OCI-LY1 (cell line): ENCODE data around the gene ANKS1A.

Experiments used
- H2AFZ ChIP-seq: fragments of 200-600 bp; sonication (generic), shearing (Covaris generic); 2 replicates; pipeline ENCODE4 v1.6.0; 2014; ENCODE audit warnings: antibody characterized with exemption, mild to moderate bottlenecking, low read length
- H3F3A ChIP-seq: fragments of 200-600 bp; sonication (generic), shearing (Covaris generic); 2 replicates; pipeline ENCODE4 v1.6.0; 2014; ENCODE audit warnings: mild to moderate bottlenecking, antibody characterized with exemption, low read length, moderate library complexity; ENCODE audit not compliant: insufficient read depth
- H3K27ac ChIP-seq: fragments of 200-600 bp; sonication (generic); 2 replicates; pipeline ENCODE4 v1.5.1; 2014; ENCODE audit warnings: low read length, mixed run types, mild to moderate bottlenecking, low read depth; ENCODE audit not compliant: poor library complexity, severe bottlenecking
- H3K27me3 ChIP-seq: fragments of 200-600 bp; sonication (generic); 2 replicates; pipeline ENCODE4 v1.6.0; 2014; ENCODE audit warnings: antibody characterized with exemption, mild to moderate bottlenecking, low read length, moderate library complexity; ENCODE audit not compliant: insufficient read depth
- H3K36me3 ChIP-seq: fragments of 200-600 bp; sonication (generic); 2 replicates; pipeline ENCODE4 v1.6.1; 2014; ENCODE audit warnings: mild to moderate bottlenecking, antibody characterized with exemption, low read length, moderate library complexity, mixed read lengths; ENCODE audit not compliant: insufficient read depth
- H3K4me1 ChIP-seq: fragments of 200-600 bp; sonication (generic); 2 replicates; pipeline ENCODE4 v1.5.1; 2014; ENCODE audit warnings: mild to moderate bottlenecking, low read length, moderate library complexity; ENCODE audit not compliant: insufficient read depth, severe bottlenecking
- H3K4me2 ChIP-seq: fragments of 200-600 bp; sonication (generic), shearing (Covaris generic); 2 replicates; pipeline ENCODE4 v1.6.1; 2014; ENCODE audit warnings: low read length
- H3K4me3 ChIP-seq: fragments of 200-600 bp; sonication (generic); 2 replicates; pipeline ENCODE4 v1.5.1; 2014; ENCODE audit warnings: low read length, low read depth, mild to moderate bottlenecking, mixed read lengths; ENCODE audit not compliant: poor library complexity, severe bottlenecking
- H3K79me2 ChIP-seq: fragments of 200-600 bp; shearing (Covaris generic); 2 replicates; pipeline ENCODE4 v1.6.1; 2016; ENCODE audit warnings: mixed run types, low read length, mixed read lengths; ENCODE audit not compliant: insufficient read depth
- H3K9ac ChIP-seq: fragments of 200-600 bp; sonication (generic), shearing (Covaris generic); 2 replicates; pipeline ENCODE4 v1.6.1; 2014; ENCODE audit warnings: mild to moderate bottlenecking, low read length, mixed read lengths
- H3K9me2 ChIP-seq: fragments of 200-600 bp; sonication (generic), shearing (Covaris generic); 2 replicates; pipeline ENCODE4 v1.6.1; 2014; ENCODE audit warnings: low read depth, mild to moderate bottlenecking, low read length, mixed read lengths
- H3K9me3 ChIP-seq: fragments of 200-600 bp; shearing (Covaris generic); 2 replicates; pipeline ENCODE4 v1.6.1; 2014; ENCODE audit warnings: low read length, mixed read lengths
- H4K20me1 ChIP-seq: fragments of 200-600 bp; sonication (generic), shearing (Covaris generic); 2 replicates; pipeline ENCODE4 v1.6.0; 2016; ENCODE audit warnings: mild to moderate bottlenecking, low read length; ENCODE audit not compliant: insufficient read depth
- CTCF ChIP-seq: fragments of 200-600 bp; sonication (generic), shearing (Covaris generic); IDR thresholded peaks from 2 replicates; pipeline ENCODE4 v1.5.1; 2017; ENCODE audit warnings: mild to moderate bottlenecking, antibody characterized with exemption, low read length, moderate library complexity, mixed read lengths
- EZH2 ChIP-seq: fragments of 200-600 bp; sonication (generic), shearing (Covaris generic); IDR thresholded peaks from 2 replicates; pipeline ENCODE4 v1.8.0; 2017; ENCODE audit warnings: borderline replicate concordance, mixed run types, mild to moderate bottlenecking, antibody characterized with exemption, low read length, moderate library complexity, mixed read lengths

Gene ANKS1A

GRCh38 chr6:35061651-35062410, 172.8 kb downstream of the ANKS1A start:
- no peak for TF ChIP-seq CTCF
- TF ChIP-seq EZH2: no peak
- Histone ChIP-seq H3K27ac (no peak overlapping the region), H3K36me3 (peaks cover 12% of the 10 kb centered on the region), H3K27me3 (no peaks in the 10 kb centered on the region), H3K9me2 (no peaks in the 10 kb centered on the region), H3K4me1 (peaks cover 18% of the 10 kb centered on the region), H3F3A (no peaks in the 10 kb centered on the region), H3K4me3 (no peak overlapping the region), H2AFZ (no peak overlapping the region), H3K9me3 (no peaks in the 10 kb centered on the region), H3K79me2 (no peaks in the 10 kb centered on the region), H4K20me1 (no peaks in the 10 kb centered on the region), H3K4me2 (no peak overlapping the region), H3K9ac (no peak overlapping the region)

- no peaks in the 10 kb centered on the region for H3K27me3 ChIP-seq
- no peaks in the 10 kb centered on the region for H3K9me3 ChIP-seq
- no peak overlapping the region for H3K4me2 ChIP-seq
- peaks cover 12% of the 10 kb centered on the region for H3K36me3 ChIP-seq
- no peaks in the 10 kb centered on the region for H3K79me2 ChIP-seq
- H2AFZ ChIP-seq: no peak overlapping the region
- no peaks in the 10 kb centered on the region for H3K9me2 ChIP-seq
- no peak overlapping the region for H3K4me3 ChIP-seq
- no peaks in the 10 kb centered on the region for H3F3A ChIP-seq
- no peak overlapping the region for H3K27ac ChIP-seq
- no peak overlapping the region for H3K9ac ChIP-seq
- TF ChIP-seq EZH2: no peak
- no peaks in the 10 kb centered on the region for H4K20me1 ChIP-seq
- peaks cover 22% of the 10 kb centered on the region for H3K4me1 ChIP-seq
Measured at GRCh38 chr6:35062676-35063574, 173.9 kb downstream of the ANKS1A start.

- peaks cover 12% of the 10 kb centered on the region for H3K36me3 ChIP-seq
- H3K4me1 ChIP-seq: peaks cover 15% of the 10 kb centered on the region
- no peak for TF ChIP-seq CTCF
- no peak for TF ChIP-seq EZH2
- no peaks in the 10 kb centered on the region for H3K79me2 ChIP-seq
- no peak overlapping the region for H3K27ac ChIP-seq
- H3K27me3 ChIP-seq: no peaks in the 10 kb centered on the region
- H3K4me3 ChIP-seq: no peak overlapping the region
- H4K20me1 ChIP-seq: no peaks in the 10 kb centered on the region
- no peak overlapping the region for H3K4me2 ChIP-seq
- H3K9me2 ChIP-seq: no peaks in the 10 kb centered on the region
- H3K9me3 ChIP-seq: no peaks in the 10 kb centered on the region
- H3K9ac ChIP-seq: no peak overlapping the region
- no peaks in the 10 kb centered on the region for H3F3A ChIP-seq
- no peak overlapping the region for H2AFZ ChIP-seq
Measured at GRCh38 chr6:35063701-35064280, 174.7 kb downstream of the ANKS1A start.
